Lower lobe of right lung (tissue), 2 donors: ENCODE data around the gene IFT52. TPM values are rescaled to one million over a fixed set of nuclear protein-coding genes. Genes with fewer than 3 reads are reported as not detected.

Source experiments
- ATAC-seq, 2 donors: fragments of 200-7000 bp; cut with Tn5 transposase; one replicate each; pipeline ENCODE4 v1.9.1; 2020 to 2022; ENCODE audit warnings: mild to moderate bottlenecking in 2 of 2, moderate library complexity in 2 of 2
- DNase-seq: peaks from one replicate; pipeline ENCODE4 v3.0.0-alpha.2; 2020
- H3K27ac ChIP-seq: fragments of 200-600 bp; one replicate; pipeline ENCODE4 v1.8.0; 2022
- H3K27me3 ChIP-seq: fragments of 200-600 bp; one replicate; pipeline ENCODE4 v1.8.0; 2022; ENCODE audit warnings: low read depth
- H3K36me3 ChIP-seq: fragments of 200-600 bp; one replicate; pipeline ENCODE4 v1.8.0; 2022; ENCODE audit warnings: mild to moderate bottlenecking
- H3K4me1 ChIP-seq: fragments of 200-600 bp; one replicate; pipeline ENCODE4 v1.8.0; 2022
- H3K4me3 ChIP-seq: fragments of 200-600 bp; one replicate; pipeline ENCODE4 v1.8.0; 2022; ENCODE audit warnings: mild to moderate bottlenecking
- H3K9me3 ChIP-seq: fragments of 200-600 bp; one replicate; pipeline ENCODE4 v1.8.0; 2022
- intact Hi-C: fragments of 100-400 bp; cut with DNase I; formaldehyde crosslinking; loops from one replicate; pipeline ENCODE4 v1.11.0; 2022
- total RNA-seq: library from RNA; stranded (reverse); fragmentation: NEBNext Ultra II Directional; extraction: Animal tissue kit (Norgen Biotek cat#: 25700); gene quantifications from one replicate; pipeline ENCODE4 v1.2.1, GENCODE V29; 2021
- TF ChIP-seq, protein P1 (sequence below): fragments of 200-600 bp; IDR thresholded peaks from one replicate; pipeline ENCODE4 v1.8.0; 2022; ENCODE audit warnings: antibody characterized with exemption, mild to moderate bottlenecking
- donor health status: DM: no; HTN: yes; CAD: no; lungs with severe emphysema.

Gene IFT52
- total RNA-seq, 1 donor from 2014 or later: 19.9 TPM

DNA sequence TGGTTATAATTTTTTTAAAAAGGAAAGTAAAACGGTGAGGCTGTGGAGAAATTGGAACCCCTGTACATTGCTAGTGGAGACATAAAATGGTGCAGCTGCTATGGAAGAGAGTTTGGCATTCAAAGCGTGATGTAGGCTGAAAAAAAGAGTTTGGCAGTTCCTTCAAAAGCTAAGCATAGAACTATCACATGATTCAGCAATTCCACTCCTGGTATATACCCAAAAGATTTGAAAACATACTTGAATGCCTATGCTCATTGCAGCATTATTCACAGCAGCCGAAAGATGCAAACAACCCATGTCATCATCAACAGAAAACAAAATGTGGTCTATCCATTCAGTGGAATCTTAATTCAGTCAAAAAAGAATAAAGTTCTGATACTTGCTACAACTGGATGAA is 36.4 kb upstream of the IFT52 start:
- H3K9me3 ChIP-seq: no peaks in the 10 kb centered on the region
- TF ChIP-seq, protein P1, sequence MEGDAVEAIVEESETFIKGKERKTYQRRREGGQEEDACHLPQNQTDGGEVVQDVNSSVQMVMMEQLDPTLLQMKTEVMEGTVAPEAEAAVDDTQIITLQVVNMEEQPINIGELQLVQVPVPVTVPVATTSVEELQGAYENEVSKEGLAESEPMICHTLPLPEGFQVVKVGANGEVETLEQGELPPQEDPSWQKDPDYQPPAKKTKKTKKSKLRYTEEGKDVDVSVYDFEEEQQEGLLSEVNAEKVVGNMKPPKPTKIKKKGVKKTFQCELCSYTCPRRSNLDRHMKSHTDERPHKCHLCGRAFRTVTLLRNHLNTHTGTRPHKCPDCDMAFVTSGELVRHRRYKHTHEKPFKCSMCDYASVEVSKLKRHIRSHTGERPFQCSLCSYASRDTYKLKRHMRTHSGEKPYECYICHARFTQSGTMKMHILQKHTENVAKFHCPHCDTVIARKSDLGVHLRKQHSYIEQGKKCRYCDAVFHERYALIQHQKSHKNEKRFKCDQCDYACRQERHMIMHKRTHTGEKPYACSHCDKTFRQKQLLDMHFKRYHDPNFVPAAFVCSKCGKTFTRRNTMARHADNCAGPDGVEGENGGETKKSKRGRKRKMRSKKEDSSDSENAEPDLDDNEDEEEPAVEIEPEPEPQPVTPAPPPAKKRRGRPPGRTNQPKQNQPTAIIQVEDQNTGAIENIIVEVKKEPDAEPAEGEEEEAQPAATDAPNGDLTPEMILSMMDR: no peak
- no peak overlapping the region for H3K4me3 ChIP-seq
- no peaks in the 10 kb centered on the region for H3K36me3 ChIP-seq
- intact Hi-C loops: no loop called here
- H3K27ac ChIP-seq: no peak overlapping the region
- DNase-seq (no peak), ATAC-seq (no peak)
- no peaks in the 10 kb centered on the region for H3K27me3 ChIP-seq
- H3K4me1 ChIP-seq: peaks cover 4% of the 10 kb centered on the region

DNA sequence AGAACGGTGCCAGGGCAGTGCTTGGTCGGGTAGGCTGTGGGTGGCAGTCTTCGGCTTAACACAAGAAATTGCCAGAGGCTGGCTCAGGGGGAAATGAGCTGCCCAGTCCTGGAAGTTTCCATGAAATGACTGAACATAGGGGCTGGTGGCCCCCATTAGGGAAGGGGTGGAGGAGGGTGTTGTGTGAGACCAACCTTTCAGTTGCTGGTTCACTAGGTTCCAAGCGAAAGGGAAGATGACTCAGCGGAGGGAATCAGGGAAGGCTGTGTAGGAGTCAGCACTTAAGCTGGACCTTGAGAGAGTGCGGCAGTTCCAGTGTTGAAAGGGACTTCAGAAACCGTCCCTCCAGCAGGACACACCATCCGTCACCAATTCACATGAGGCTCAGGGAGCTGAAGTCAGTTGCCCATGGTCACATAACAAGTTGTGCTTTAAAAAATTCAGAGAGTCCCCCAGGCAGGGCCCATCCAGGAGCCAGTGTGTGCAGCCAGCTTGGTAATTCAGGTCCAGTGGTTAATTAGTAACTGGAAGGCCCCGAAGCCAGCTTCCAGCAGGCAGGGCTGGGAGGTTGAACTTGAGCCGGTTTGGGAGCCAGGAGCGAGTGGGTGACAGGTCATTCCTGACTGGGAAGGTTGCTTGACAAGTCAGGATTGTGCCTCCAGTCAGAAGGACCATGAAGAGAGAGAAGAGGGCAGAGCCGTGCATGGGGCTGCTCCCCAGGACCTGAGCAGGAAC is 32.2 kb upstream of the IFT52 start, which contains the start of gene SGK2:
Gene SGK2, plus strand, starts transcription at position 616 of the 735 bp plus-strand sequence. CDS start 7,469 bp downstream, outside the sequence.
- TF ChIP-seq, protein P1: no peak
- intact Hi-C loops: no loop called here
- Histone ChIP-seq H3K27ac (no peak within 1 kb of the TSS), H3K27me3 (no peaks in the 10 kb centered on the region), H3K4me1 (peaks cover 4% of the 10 kb centered on the region), H3K4me3 (no peak within 1 kb of the TSS), H3K36me3 (no peaks in the 10 kb centered on the region), H3K9me3 (no peaks in the 10 kb centered on the region)
- DNase-seq: no peak
- peak; percentile 69 to 76 for ATAC-seq

DNA sequence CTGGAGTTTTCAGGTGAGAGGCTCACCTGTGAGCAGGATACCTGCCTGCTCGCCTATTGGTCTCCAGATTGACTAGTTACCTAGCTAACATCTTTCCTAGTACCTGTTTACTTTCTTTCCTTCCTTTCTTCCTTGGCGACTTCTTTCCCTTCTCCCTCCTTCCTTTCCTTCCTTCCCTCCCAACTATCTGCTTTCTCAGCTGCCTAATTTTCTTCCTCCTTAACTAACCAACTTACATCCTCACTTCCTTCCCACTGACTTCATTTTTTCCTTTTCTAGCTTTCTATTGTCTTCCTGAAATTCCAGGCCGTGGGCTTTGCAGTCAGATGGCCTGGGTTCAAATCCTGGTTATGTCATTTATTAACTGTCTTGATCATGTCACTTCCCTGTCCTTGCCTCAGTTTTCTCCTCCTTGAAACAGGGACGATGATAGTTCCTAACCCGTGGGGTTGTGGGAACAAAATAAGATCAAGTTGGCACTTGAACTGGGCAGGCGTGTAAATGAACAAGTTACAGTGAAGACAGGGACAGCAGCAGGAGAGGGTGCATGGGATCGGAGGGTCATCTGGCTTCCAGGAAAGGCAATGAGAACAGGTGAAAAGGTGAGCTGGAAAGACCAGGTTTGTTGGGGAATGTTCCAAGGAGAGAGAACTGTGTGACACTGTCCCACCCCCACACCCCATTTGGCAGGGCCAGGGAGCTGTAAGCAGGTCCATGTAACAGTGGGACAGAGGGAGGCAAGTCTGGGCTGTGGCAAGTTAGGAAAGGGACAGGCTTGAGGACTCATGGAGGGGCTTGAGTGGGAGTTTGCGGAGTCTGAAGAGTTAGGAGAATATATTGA is 31.4 kb upstream of the IFT52 start:
- intact Hi-C loops: no loop called here
- H3K9me3 ChIP-seq: no peaks in the 10 kb centered on the region
- H3K36me3 ChIP-seq: no peaks in the 10 kb centered on the region
- H3K27ac ChIP-seq: no peak overlapping the region
- H3K4me1 ChIP-seq: peaks cover 4% of the 10 kb centered on the region
- H3K27me3 ChIP-seq: no peaks in the 10 kb centered on the region
- no peak overlapping the region for H3K4me3 ChIP-seq
- ATAC-seq (no peak), DNase-seq (no peak)
- TF ChIP-seq, protein P1: no peak

DNA sequence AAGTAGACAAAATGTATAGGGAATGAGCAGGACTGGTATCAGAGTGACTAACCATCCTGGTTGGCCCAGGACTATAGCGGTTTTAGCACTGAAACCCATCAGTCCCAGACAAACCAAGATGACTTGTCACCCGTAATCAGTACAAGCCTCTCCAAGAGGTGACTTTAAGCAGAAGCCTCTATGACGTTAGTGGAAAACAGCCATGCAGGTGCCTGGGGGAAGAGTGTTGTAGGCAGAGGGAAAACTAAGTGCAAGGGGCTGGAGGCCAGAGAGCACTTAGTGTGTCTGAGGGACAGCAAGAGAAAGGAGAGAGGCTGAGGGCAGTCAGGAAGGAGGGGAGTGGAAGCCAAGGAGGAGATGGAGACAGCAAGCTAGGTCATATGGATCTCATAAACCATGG is 29.8 kb upstream of the IFT52 start:
- H3K9me3 ChIP-seq: no peaks in the 10 kb centered on the region
- intact Hi-C loops: no loop called here
- H3K27ac ChIP-seq: no peak overlapping the region
- DNase-seq: no peak
- no peak overlapping the region for H3K4me3 ChIP-seq
- TF ChIP-seq, protein P1: no peak
- no peak for ATAC-seq
- no peaks in the 10 kb centered on the region for H3K36me3 ChIP-seq
- H3K27me3 ChIP-seq: no peaks in the 10 kb centered on the region
- H3K4me1 ChIP-seq: peaks cover 4% of the 10 kb centered on the region

DNA sequence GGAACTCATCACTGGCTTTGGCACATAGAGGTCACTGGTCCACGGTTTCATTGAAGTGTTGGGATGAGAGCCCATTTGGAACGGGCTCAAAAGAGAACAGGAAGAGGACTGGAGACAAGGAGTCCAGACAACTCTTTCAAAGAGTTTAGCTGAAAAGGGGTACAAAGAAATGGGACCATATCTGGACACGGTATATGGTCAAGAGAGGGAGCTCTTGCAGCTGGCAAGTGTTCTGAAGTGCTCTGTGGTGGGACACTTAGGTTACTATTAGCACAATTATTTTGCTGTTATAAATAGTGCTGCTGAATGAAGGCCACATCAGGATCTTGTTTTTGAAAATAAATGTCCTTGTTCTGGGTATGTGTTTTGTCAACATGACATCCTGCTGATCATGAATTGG is 27.3 kb upstream of the IFT52 start:
- no peak overlapping the region for H3K4me3 ChIP-seq
- TF ChIP-seq, protein P1: no peak
- no peaks in the 10 kb centered on the region for H3K9me3 ChIP-seq
- no peaks in the 10 kb centered on the region for H3K27me3 ChIP-seq
- no peaks in the 10 kb centered on the region for H3K4me1 ChIP-seq
- no peaks in the 10 kb centered on the region for H3K36me3 ChIP-seq
- DNase-seq (no peak), ATAC-seq (no peak)
- H3K27ac ChIP-seq: no peak overlapping the region
- intact Hi-C loops: no loop called here
